NCI-H510A (cell line): ENCODE data around the gene ATP8A2.

Experiments
- DNase-seq: peaks from one replicate; lab custom pipeline; 2025; lab: John Stamatoyannopoulos, UW

ATP8A2 gene

GRCh38 chr13:25630329-25630900, 258.6 kb downstream of the ATP8A2 start:
- no peak for DNase-seq

GRCh38 chr13:25632166-25632888, 260.6 kb downstream of the ATP8A2 start:
- no peak for DNase-seq

DNA sequence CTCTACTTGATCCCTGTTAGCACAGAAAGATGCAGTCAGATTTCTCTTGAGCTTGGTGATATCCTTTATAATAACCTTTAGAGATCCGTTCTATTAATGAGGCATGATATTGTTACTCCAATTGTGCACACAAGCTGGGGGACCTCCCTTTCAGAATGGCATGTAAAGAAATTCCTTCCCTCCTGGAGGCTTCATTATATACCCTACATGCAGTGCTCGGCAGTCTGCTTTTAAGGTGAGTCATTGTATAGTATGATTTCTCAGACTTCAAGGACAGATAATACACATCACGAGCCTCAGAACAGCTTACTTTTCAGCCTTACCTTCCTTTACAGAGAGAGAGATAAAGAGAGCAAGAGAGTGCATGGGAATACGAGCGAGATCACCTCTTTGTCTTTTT, 261.3 kb downstream of the ATP8A2 start:
- DNase-seq: no peak

- no peak for DNase-seq
These were observed 273.9 kb downstream of the ATP8A2 start for GRCh38 chr13:25645681-25646080.

GRCh38 chr13:25649001-25649633, 277.3 kb downstream of the ATP8A2 start:
- DNase-seq: peak; percentile 58

GRCh38 chr13:25652764-25653163, 281.0 kb downstream of the ATP8A2 start:
- DNase-seq: no peak

- no peak for DNase-seq
These were observed 282.5 kb downstream of the ATP8A2 start for GRCh38 chr13:25654322-25654721.

DNA sequence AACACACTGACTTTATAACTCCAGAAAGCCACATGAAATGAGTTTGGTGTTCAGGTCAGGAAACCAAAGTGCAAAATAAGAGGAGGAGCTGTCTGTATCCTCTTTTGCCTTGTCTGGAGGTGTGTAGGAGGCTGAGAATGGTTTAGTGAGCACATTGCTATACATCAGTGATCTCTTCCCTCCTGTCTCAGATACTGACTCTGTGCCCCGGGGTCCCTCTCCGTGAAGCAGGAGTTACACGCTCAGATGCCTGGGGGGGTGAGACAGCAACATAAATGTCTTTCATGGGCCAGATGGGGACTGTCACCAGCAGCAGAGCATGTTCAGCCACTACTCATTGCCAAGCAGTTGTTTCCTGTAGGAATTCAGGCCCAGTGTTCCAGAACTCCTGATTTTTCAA, 285.4 kb downstream of the ATP8A2 start:
- no peak for DNase-seq

DNA sequence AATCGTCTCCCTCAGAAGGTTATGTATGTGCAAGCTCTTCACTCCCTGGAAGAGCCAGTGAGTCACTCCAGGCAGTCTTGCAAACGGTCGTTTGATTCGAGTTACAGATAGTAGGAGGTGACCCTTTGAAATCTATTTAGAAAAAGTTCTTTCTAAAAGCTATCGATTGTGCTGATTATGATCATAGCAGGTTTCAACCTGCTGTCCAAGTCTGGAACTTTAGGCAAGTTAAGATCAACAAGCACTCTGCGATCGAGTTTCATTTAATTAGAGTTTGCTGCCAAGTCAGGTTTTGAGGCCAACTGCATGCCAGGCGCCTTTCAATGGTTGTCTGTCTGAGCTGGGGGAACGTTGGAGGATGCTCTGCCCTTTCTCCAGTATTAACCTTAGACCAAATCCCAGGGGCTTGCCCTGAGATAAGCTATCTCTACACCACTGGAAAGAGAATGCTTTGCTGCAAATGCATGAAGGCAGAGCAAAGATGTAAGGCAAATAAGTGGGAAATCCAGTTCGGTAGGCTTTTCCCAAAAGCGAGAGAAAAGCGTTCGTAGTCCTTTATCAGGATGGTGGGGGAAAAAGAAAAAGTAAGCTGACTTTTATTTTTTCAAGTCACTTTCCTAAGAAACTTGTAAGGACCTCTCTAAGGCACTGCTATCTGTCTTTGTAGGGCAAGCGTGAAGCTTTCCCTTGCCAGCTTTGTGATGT, 287.5 kb downstream of the ATP8A2 start:
- DNase-seq: peak; percentile 28

GRCh38 chr13:25660996-25661395, 289.2 kb downstream of the ATP8A2 start:
- no peak for DNase-seq

DNA sequence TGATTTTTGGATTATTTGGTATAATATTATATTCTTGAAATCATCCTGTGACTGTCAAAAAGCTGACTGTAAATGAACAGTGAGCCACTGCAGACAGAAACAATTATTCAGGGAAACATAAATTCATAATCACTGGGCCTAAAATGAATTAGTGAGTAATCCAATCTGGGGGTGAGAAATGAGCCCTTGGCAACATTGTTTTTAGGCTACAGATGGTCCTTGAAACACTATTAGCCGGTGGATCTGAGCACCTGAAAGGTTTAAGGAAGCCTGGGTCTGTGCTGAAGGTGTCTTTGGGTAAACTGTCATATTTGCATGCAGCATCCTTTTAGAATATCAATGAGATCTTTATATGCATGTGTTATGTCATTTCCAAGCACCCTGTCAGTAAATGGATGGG, 290.7 kb downstream of the ATP8A2 start:
- DNase-seq: no peak

GRCh38 chr13:25668345-25668744, 296.6 kb downstream of the ATP8A2 start:
- no peak for DNase-seq

GRCh38 chr13:25673711-25674110, 301.9 kb downstream of the ATP8A2 start:
- DNase-seq: no peak

GRCh38 chr13:25674371-25674770, 302.6 kb downstream of the ATP8A2 start:
- DNase-seq: no peak

DNA sequence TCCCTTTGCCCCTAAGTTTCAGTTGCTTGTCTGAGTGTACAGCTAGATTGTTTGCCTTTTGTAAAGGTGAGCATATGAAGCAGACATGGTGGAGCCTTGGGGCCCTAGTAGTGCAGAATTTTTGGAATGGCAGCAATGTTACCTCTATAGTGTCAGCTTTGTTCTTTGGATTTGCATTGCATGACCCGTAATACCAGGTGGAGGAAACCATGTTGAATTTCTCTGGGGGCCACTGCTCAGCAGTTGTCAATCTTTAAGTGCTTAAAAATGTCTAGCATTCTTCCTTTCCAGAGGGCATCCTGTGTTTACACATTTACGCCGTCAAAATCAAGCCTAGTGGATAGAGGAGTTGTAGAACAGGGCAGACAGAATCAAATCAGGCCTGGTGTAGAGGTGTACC, 303.3 kb downstream of the ATP8A2 start:
- DNase-seq: no peak

GRCh38 chr13:25677956-25678355, 306.2 kb downstream of the ATP8A2 start:
- DNase-seq: no peak

DNA sequence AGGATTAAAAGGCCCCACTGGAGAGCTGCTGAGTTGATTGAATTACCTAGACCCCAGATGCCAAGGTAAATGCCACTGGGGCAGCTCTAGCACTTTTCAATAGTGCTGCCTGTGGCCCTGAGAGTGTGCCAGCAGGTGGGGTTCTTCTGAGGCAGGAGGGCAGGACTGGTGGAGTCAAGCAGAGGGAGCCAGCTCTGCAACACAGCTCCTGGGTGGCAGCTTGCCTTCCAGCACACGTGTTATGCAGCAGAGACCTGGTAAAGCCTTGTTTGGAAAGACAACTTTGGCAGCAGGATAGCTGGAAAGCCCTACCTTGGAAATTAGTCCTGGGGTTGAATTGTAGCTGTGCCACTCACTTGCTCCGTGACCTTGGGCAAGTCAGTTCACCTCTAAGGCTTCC, 306.6 kb downstream of the ATP8A2 start:
- no peak for DNase-seq

DNA sequence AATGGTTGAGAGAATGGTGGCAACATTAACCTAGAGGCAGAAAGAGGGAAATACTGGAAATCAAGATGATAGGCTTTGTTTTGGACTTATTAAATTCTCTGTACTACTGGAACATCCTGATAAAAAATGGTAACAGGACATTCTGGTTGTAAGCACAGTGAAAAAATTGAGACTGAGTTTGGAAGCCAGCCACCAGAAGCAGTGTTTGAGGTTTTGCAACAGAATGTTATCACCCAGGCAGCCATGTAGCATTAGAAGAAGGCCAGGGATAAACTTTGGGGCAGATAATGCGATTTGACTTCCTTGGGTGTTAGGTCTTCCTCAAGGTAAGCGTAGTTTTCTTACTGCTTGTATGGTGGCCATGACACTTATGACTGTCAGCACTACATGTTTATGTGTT, 307.4 kb downstream of the ATP8A2 start:
- no peak for DNase-seq

GRCh38 chr13:25679936-25680335, 308.2 kb downstream of the ATP8A2 start:
- no peak for DNase-seq

- no peak for DNase-seq
These were observed 310.5 kb downstream of the ATP8A2 start for GRCh38 chr13:25682276-25682675.

DNA sequence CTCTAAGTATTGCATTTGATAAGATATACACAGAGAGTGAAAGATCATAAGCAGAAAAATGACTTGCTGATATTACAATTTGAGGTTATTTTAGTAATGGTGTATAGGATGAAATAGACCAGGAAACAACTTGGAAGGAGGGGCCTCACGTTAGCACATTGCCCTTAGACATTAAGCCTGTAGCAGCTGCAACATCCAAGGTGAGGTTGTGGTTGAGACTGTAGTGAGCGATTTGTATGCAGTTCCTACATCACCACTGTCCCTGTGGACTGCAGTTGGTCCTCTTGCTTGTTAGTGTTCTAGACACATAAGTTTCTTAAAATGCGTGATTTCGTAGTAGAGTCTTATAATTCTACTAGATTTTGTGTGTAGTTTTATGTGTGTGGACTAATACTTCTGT, 311.3 kb downstream of the ATP8A2 start:
- DNase-seq: no peak

DNA sequence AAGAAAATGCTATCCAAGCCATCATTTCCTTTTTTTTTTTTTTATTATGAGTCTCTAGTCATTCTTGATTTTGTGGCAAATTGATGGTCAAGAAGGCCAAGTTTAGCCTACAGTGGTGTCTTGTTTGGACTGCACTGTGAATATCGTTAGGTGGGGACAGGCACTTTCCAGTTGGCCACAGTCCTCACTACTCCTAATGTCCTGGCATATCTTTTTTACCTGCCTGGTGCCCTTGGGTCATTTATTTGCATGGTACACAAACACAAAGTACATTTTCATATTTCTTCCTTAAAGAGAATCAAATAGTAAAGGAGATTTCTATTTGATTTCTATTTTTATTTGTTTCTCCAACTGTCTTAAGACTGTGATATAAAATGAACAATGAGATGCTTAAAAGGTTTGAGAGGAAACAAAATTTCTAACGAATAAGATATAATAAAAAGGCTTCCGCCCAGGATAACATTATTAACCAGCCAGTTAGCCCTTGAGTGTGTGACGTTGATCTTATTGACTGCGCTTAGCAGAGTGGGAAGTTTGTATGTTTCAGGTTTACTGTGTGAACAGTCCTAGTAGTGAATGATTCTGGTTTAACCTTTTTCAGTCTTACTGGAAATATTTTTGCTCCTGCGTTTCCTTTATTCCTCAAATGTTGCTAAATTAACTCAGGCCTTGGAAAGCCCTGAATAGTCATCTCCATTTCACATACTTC, 312.0 kb downstream of the ATP8A2 start:
- no peak for DNase-seq
